Thoracic aorta (tissue), 2 donors: ENCODE data around the gene ANKRD13A. TPM values are rescaled to one million over a fixed set of nuclear protein-coding genes. Genes with fewer than 3 reads are reported as not detected.
"Not testable (repeated sequence)": the region's sequence is repeated elsewhere in the genome, so short reads cannot be mapped to it uniquely, and the experiment has no call there.

Experiments
- ATAC-seq: fragments of 150-250 bp; one replicate; pipeline ENCODE4 v1.8.0; 2017; ENCODE audit warnings: low read depth; ENCODE audit not compliant: insufficient number of reproducible peaks, low FRiP score
- DNase-seq: peaks from one replicate; pipeline ENCODE4 v3.0.0-alpha.2; 2020; ENCODE audit warnings: low spot score
- H3K27ac ChIP-seq, 2 donors: fragments of 200-600 bp; sonication (generic); 1 replicate in 1 of 2; 2 replicates in 1 of 2; pipeline ENCODE4 v1.5.1; 2016; ENCODE audit warnings: mild to moderate bottlenecking in 2 of 2, moderate library complexity in 2 of 2
- H3K27me3 ChIP-seq: fragments of 200-600 bp; sonication (generic); replicated peaks from 2 replicates; pipeline ENCODE4 v1.6.0; 2016; ENCODE audit warnings: mild to moderate bottlenecking; ENCODE audit not compliant: insufficient read depth
- H3K36me3 ChIP-seq: fragments of 200-600 bp; sonication (generic); one replicate; pipeline ENCODE4 v1.5.1; 2016
- H3K4me1 ChIP-seq, 2 donors: fragments of 200-600 bp; sonication (generic); 1 replicate in 1 of 2; 2 replicates in 1 of 2; pipeline versions ENCODE4 v1.5.1 to v1.6.0; 2016; ENCODE audit warnings: low read depth in 2 of 2, mild to moderate bottlenecking in 1 of 2; ENCODE audit not compliant: control insufficient read depth in 1 of 2
- H3K4me3 ChIP-seq: fragments of 200-600 bp; sonication (generic); 2 replicates; pipeline ENCODE4 v1.5.1; 2016; ENCODE audit warnings: mild to moderate bottlenecking
- H3K9me3 ChIP-seq: fragments of 200-600 bp; sonication (generic); 2 replicates; pipeline ENCODE4 v1.5.1; 2016
- CTCF ChIP-seq: fragments of 200-600 bp; sonication (generic); IDR thresholded peaks from one replicate; pipeline ENCODE4 v1.5.1; 2019; ENCODE audit warnings: antibody characterized with exemption
- total RNA-seq, 2 donors: library from RNA; depleted of rRNA; stranded (reverse); fragments of >200 nt; gene quantifications; one replicate each; pipeline versions ENCODE4 v1.1.0 to v1.2.3, GENCODE V29; 2016

The ANKRD13A gene
- total RNA-seq, 2 donors from 2014 or later = 69.1 to 83.7 TPM

DNA sequence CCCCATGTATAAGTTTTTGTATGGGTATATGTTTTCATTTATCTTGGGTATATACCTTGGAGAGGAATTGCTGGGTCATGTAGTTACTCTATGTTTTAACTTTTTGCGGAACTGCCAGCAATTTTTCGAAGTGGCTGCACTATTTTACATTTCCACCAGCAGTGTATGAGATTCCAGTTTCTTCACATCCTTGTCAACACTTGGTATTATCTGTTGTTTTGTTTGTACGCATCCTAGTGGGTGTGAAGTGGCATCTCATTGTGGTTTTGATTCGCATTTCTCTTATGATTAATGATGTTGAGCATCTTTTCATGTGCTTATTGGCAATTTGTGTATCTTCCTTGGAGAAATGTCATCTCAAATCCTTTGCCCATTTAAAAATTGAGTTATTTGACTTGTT lies 6.9 kb downstream of the ANKRD13A start:
- ATAC-seq (no peak), DNase-seq (no peak)
- Histone ChIP-seq H3K4me3 (no peak overlapping the region), H3K27me3 (no peaks in the 10 kb centered on the region), H3K9me3 (no peaks in the 10 kb centered on the region), H3K27ac (no peak overlapping the region), H3K36me3 (no peaks in the 10 kb centered on the region), H3K4me1 (peaks cover 10 to 22% of the 10 kb centered on the region in 2 donors)
- no peak for TF ChIP-seq CTCF

- no peaks in the 10 kb centered on the region for H3K9me3 ChIP-seq
- TF ChIP-seq CTCF = no peak
- no peak for ATAC-seq
Measured at GRCh38 chr12:110007881-110008280, 8.7 kb downstream of the ANKRD13A start.

GRCh38 chr12:110008681-110009398 lies 9.6 kb downstream of the ANKRD13A start:
- not testable (repeated sequence) for DNase-seq, H3K4me3 ChIP-seq, H3K4me1 ChIP-seq, H3K9me3 ChIP-seq, ATAC-seq, H3K36me3 ChIP-seq, H3K27ac ChIP-seq, H3K27me3 ChIP-seq

More at GRCh38 chr12:110007881-110008280, 8.7 kb downstream of the ANKRD13A start:
- H3K27me3 ChIP-seq = no peaks in the 10 kb centered on the region
- peaks cover 0 to 8% of the 10 kb centered on the region in 2 donors for H3K4me1 ChIP-seq
- no peak overlapping the region for H3K4me3 ChIP-seq
- H3K27ac ChIP-seq = no peak overlapping the region
- peaks cover under 1% of the 10 kb centered on the region for H3K36me3 ChIP-seq
- no peak for DNase-seq

GRCh38 chr12:110010853-110011723 lies 11.9 kb downstream of the ANKRD13A start:
- Histone ChIP-seq H3K27me3 (no peaks in the 10 kb centered on the region), H3K27ac (no peak overlapping the region), H3K36me3 (peaks cover 10% of the 10 kb centered on the region), H3K9me3 (no peaks in the 10 kb centered on the region), H3K4me3 (no peak overlapping the region), H3K4me1 (peaks cover 0 to 8% of the 10 kb centered on the region in 2 donors)
- no peak for TF ChIP-seq CTCF
- DNase-seq = no peak
- no peak for ATAC-seq

GRCh38 chr12:110012137-110012536 lies 12.9 kb downstream of the ANKRD13A start:
- no peak for TF ChIP-seq CTCF
- peaks cover 10% of the 10 kb centered on the region for H3K36me3 ChIP-seq
- DNase-seq (no peak), ATAC-seq (no peak)
- no peak overlapping the region for H3K4me3 ChIP-seq
- H3K27ac ChIP-seq = no peak overlapping the region
- H3K4me1 ChIP-seq = peaks cover 0 to 8% of the 10 kb centered on the region in 2 donors
- H3K27me3 ChIP-seq = no peaks in the 10 kb centered on the region
- no peaks in the 10 kb centered on the region for H3K9me3 ChIP-seq
